ENCODE data around the gene GTF2IRD1. TPM values are rescaled to one million over a fixed set of nuclear protein-coding genes. Genes with fewer than 3 reads are reported as not detected.

GTF2IRD1 gene
- total and polyA plus RNA-seq, 2 experiments from 2014 or later, result 28.7 to 37.1 TPM

- no peak for TF ChIP-seq POLR2AphosphoS5 (IDR thresholded peaks at IDR 0.05; ENCODE audit: low read depth)
- no peak for TF ChIP-seq STAT1 (IDR thresholded peaks at IDR 0.05; ENCODE audit: unreplicated experiment)
- TF ChIP-seq CTCF (conservative IDR thresholded peaks at IDR 0.05; ENCODE audit: low read depth in 2 of 2), result no peak
These were observed 62.5 kb downstream of the GTF2IRD1 start (continued) for GRCh38 chr7:74516214-74516613.

- Histone ChIP-seq H3K27ac (ENCODE audit: low read depth) (no peak overlapping the region), H3F3A (replicated peaks; ENCODE audit: low read depth) (no peaks in the 10 kb centered on the region), H3K27me3 (ENCODE audit: insufficient read depth) (no peaks in the 10 kb centered on the region), H3K9me2 (ENCODE audit: insufficient read depth) (no peaks in the 10 kb centered on the region), H3K4me3 (no peak overlapping the region), H3K79me2 (replicated peaks; ENCODE audit: insufficient read depth) (no peaks in the 10 kb centered on the region), H2AFZ (no peak overlapping the region), H4K20me1 (replicated peaks; ENCODE audit: insufficient read depth) (no peaks in the 10 kb centered on the region), H3K36me3 (ENCODE audit: insufficient read depth) (peaks cover 13% of the 10 kb centered on the region; the same call in 1 of the 2 replicates), H3K4me2 (no peak overlapping the region), H3K4me1 (ENCODE audit: insufficient read depth) (no peaks in the 10 kb centered on the region)
- ATAC-seq (no peak), DNase-seq (ENCODE audit: low spot score) (no peak)
- Mint-ChIP-seq H3K36me3 (ENCODE audit: low read depth) (peaks cover 59% of the 10 kb centered on the region), H3K4me1 (no peaks in the 10 kb centered on the region; the same call in 2 of the 3 replicates), H3K27me3 (ENCODE audit: insufficient read depth, low read depth, poor library complexity) (peaks cover 11% of the 10 kb centered on the region), H3K4me3 (no peak overlapping the region), H3K9me3 (no peaks in the 10 kb centered on the region; the same call in 2 of the 3 replicates), H3K27ac (no peak overlapping the region)
- no peak for TF ChIP-seq POLR2AphosphoS5 (IDR thresholded peaks at IDR 0.05; ENCODE audit: low read depth)
- TF ChIP-seq REST (IDR thresholded peaks at IDR 0.05; ENCODE audit: unreplicated experiment), result no peak
- no peak for TF ChIP-seq CTCF (conservative IDR thresholded peaks at IDR 0.05; ENCODE audit: low read depth in 2 of 2)
- TF ChIP-seq CREB1 (CRISPR knock-in tag; IDR thresholded peaks at IDR 0.05; ENCODE audit: low read depth), result no peak
- no peak for TF ChIP-seq NANOG (IDR thresholded peaks at IDR 0.05; ENCODE audit: borderline replicate concordance)
- no peak for TF ChIP-seq ETS1 (IDR thresholded peaks at IDR 0.05)
- TF ChIP-seq ZNF331 (CRISPR knock-in tag; IDR thresholded peaks at IDR 0.05; ENCODE audit: low read depth), result no peak
- TF ChIP-seq EZH2 (IDR thresholded peaks at IDR 0.05; ENCODE audit: low read depth, unreplicated experiment), result no peak
- TF ChIP-seq STAT1 (IDR thresholded peaks at IDR 0.05; ENCODE audit: unreplicated experiment), result no peak
- TF ChIP-seq EZH2phosphoT487 (IDR thresholded peaks at IDR 0.05; ENCODE audit: unreplicated experiment), result no peak
- TF ChIP-seq ZNF114 (CRISPR knock-in tag; IDR thresholded peaks at IDR 0.05), result no peak
- no peak for TF ChIP-seq JUNB (IDR thresholded peaks at IDR 0.05; ENCODE audit: unreplicated experiment)
These were observed 64.3 kb downstream of the GTF2IRD1 start for GRCh38 chr7:74518041-74518440.
